ENCODE data around the gene DNM1.

GRCh38 chr9:128192601-128193371 is 10.4 kb upstream of the DNM1 start:
- TF ChIP-seq ZNF384 (IDR thresholded peaks at IDR 0.05) (no peak), SP1 (IDR thresholded peaks at IDR 0.05) (no peak), FOXA1 (IDR thresholded peaks at IDR 0.05) (no peak), NFRKB (IDR thresholded peaks at IDR 0.05) (no peak), HDGF (IDR thresholded peaks at IDR 0.05; ENCODE audit: borderline replicate concordance) (no peak), CTBP1 (IDR thresholded peaks at IDR 0.05; ENCODE audit: borderline replicate concordance) (no peak), TARDBP (IDR thresholded peaks at IDR 0.05) (no peak), FOXK2 (IDR thresholded peaks at IDR 0.05) (no peak)

Measured in HEK293T (cell line).